ENCODE results near the gene IFT43. TPM values are rescaled to one million over a fixed set of nuclear protein-coding genes. Genes with fewer than 3 reads are reported as not detected.
A peak's percentile ranks its signal among the peaks of the same experiment; 100 is the strongest.

The IFT43 gene
- total RNA-seq, 1 donor from 2014 or later = 33.8 TPM

DNA sequence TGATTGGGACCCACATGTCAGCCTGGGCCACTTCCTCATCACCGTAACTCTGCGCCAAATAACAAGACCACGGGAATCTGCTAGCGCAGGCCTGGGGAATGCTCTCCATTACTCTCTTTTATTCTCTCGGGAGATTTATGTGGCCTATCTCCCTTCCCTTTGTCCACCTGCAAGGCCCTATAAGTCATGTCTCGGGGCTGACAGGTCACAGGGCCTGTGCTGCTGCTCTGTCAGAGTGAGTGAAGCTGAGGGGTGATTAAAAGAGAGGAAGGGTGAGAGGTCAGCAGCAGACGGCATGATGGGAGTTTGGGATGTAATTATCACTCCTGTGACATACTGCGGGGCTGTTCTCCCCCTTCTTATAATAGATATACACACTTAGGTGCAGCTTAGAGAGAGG is 139.9 kb downstream of the IFT43 start:
- DNase-seq (ENCODE audit: low spot score) = no peak
- ATAC-seq = no peak
- intact Hi-C loops (cut with DNase I) = no loop called here

DNA sequence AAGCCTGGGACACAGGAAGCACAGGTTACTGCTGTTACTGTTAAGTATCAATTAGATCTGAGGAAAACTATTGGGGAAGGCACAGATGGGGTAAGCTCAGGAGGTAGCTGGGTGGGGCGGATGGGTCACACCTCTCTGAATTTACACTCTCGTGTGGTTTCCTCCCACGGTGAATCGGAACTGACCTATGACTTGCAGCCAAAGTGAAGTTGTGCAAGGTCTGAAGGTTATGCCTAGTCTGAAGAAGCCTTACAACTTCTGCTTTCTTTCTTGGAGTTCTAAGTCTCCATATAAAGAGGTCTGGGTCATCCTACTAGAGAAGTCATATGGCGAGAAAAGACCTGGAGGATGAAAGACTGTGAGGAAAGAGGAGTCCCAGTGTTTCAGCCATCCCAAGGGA is 140.5 kb downstream of the IFT43 start:
- intact Hi-C loops (cut with DNase I) = no loop called here
- DNase-seq (ENCODE audit: low spot score) (no peak), ATAC-seq (no peak)

DNA sequence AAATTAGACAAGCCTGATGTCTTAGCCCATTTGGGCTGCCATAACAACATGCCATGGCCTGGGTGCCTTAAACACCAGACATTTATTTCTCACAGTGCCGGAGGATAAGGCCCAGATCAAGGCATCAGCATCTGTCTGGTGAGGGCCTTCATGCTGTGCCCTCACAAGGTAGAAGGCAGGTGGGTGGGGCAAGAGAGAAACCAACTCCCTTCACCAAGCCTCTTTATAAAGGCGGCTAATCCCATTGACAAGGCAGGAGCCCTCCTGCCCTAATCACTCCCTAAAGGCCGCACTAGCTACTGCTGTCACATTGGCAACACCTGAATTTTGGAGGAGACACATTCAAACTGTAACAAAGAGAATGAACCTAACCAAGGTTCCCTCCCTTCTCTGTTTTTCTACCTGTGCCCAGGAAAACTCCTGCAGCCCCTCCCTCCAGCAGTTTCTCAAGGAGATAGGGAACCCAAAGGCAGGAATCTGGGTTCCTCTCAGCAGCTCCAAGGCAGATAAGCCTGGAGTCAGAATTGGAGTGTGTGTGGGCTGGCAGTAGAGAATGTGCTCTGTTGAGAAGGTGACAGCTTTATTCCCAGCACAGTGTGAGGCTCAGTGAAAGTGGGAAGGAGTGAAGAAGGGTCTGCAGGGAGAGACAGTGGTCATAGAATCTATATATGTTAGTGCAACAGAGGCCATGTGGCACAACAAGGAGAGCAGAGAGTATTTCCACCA is 144.5 kb downstream of the IFT43 start:
- intact Hi-C loops (cut with DNase I) = no loop called here
- DNase-seq (ENCODE audit: low spot score) = peak; percentile 5
- ATAC-seq = no peak

DNA sequence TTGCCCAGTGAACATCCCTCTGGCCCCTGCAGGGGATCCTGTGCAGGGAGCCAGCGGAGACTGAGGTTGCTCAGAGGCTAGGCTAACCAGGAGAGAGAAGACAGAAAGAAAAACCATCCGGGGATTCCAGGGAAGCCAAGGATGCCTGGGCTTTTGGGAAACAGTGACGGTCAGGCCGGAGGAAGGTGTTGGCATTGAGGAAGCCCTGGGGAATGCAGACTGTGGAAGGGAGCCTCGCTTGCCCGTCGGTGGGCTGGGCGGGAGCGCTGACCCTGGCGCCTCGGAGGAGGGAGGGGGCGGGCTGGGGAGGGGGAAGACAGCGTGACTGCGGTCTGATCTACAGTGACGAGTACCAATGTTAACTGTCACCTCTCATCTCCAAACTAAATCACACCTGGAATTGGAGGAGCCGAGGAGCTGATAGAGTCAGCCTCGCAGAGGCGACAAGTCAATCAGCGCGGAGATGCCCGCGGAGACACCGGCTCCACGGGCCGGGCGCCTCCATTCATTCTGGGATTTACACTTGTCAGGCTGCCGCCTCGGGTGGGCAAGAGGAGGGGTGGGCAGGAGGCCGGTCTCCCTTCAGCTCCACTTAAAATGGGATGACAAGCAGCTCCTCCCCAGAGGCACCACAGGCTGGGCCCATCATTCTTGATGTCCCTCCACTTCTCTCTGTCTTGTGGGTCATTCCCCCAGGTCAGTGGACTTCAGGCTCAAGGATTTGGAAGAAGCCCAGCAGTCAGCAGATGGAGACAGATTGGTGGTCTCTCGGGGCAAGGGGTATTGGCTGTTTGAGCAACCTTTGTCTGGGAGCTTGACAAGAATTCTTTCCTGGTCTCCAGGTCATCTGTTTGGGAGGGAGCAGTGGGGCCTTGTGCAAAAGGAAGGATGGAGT is 145.8 kb downstream of the IFT43 start:
- intact Hi-C loops (cut with DNase I) = no loop called here
- no peak for DNase-seq (ENCODE audit: low spot score)
- ATAC-seq = no peak

DNA sequence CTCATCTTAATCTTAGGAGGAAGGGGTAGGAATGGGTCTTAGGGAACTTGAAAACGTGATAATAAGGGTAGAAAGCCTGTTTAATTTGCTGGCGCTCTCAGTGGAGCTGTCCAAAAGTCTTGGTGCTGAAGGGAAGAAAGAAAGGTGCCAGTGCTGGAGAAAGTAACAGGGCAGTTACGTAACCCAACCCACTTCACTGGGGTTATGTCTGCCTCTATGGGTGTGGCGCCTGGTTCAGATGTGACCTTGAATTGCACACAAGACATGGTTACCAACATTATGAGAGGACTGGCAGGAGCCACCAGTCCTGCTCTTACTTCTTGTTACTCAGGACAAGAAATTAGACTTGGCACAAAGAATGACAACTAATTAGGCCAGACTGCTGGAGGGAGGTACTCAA is 147.5 kb downstream of the IFT43 start:
- intact Hi-C loops (cut with DNase I) = no loop called here
- ATAC-seq (no peak), DNase-seq (ENCODE audit: low spot score) (no peak)

Other genes starting within 250 kb of the IFT43 start
- gene TGFB3, start 3.8 kb upstream of the IFT43 start, total RNA-seq = 31.7 TPM
- 59.8 TPM for gene GPATCH2L, start 166.2 kb downstream of the IFT43 start, total RNA-seq